Lower leg skin (tissue), 3 donors: ENCODE results near the gene PSMD7.
"Not testable (repeated sequence)": the region's sequence is repeated elsewhere in the genome, so short reads cannot be mapped to it uniquely, and the experiment has no call there.

Source experiments
- CTCF ChIP-seq, 3 donors: fragments of 450-650 bp; IDR thresholded peaks; one replicate each; pipeline ENCODE4 v1.5.1; 2016; ENCODE audit warnings: antibody characterized with exemption in 3 of 3, mild to moderate bottlenecking in 3 of 3, moderate library complexity in 2 of 3
- POLR2A ChIP-seq, 2 donors: fragments of 450-650 bp; IDR thresholded peaks; one replicate each; pipeline ENCODE4 v1.6.1; 2016 to 2017; ENCODE audit warnings: antibody characterized with exemption in 2 of 2, mild to moderate bottlenecking in 1 of 2, moderate library complexity in 1 of 2

DNA sequence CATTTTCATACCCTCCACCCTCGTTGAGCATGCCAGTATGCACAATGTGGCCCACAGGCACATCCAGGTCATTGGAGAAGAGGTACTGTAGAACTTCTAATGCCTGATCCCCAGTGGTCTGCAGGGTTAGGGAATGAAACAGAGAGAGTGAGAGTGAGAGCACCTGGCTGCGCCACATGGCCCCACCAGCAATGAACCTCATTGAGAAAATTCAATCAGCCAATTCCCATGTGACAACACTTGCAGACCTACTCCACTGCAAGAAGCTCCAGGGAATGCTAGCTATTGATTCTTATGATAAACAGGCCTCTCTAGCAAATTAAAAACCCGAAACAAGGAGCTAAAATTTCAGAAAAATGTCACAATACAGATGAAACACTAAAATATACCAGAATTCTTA lies 40.9 kb downstream of the PSMD7 start:
- not testable (repeated sequence) for TF ChIP-seq POLR2A, CTCF (IDR thresholded peaks at IDR 0.05)
